KMS-11 (cell line): Measurements from ENCODE around the gene ATRIP.

ENCODE experiments used
- H2AFZ ChIP-seq: fragments of 200-600 bp; sonication (generic); 2 replicates; pipeline ENCODE4 v1.6.1; 2016; ENCODE audit warnings: antibody characterized with exemption, mixed run types, low read depth
- H3K27ac ChIP-seq: fragments of 200-600 bp; sonication (generic); 2 replicates; pipeline ENCODE4 v1.6.1; 2016; ENCODE audit warnings: mild to moderate bottlenecking, mixed run types
- H3K27me3 ChIP-seq: fragments of 200-600 bp; sonication (generic); 2 replicates; pipeline ENCODE4 v1.6.1; 2017; ENCODE audit warnings: mild to moderate bottlenecking, low read depth, mixed run types, moderate library complexity; ENCODE audit not compliant: insufficient read depth
- H3K36me3 ChIP-seq: fragments of 200-600 bp; sonication (generic); 2 replicates; pipeline ENCODE4 v1.6.1; 2017; ENCODE audit warnings: mild to moderate bottlenecking, mixed run types; ENCODE audit not compliant: insufficient read depth
- H3K4me1 ChIP-seq: fragments of 200-600 bp; sonication (generic); 2 replicates; pipeline ENCODE4 v1.6.1; 2016; ENCODE audit warnings: mild to moderate bottlenecking, low read depth, mixed run types; ENCODE audit not compliant: poor library complexity, severe bottlenecking
- H3K4me2 ChIP-seq: fragments of 200-600 bp; sonication (generic); 2 replicates; pipeline ENCODE4 v1.7.0; 2016; ENCODE audit warnings: mild to moderate bottlenecking, mixed run types
- H3K4me3 ChIP-seq: fragments of 200-600 bp; sonication (generic); IDR thresholded peaks from 2 replicates; pipeline ENCODE4 v1.6.1; 2017; ENCODE audit warnings: low read depth, low read length, mixed read lengths; ENCODE audit not compliant: insufficient read depth
- H3K79me2 ChIP-seq: fragments of 200-600 bp; sonication (generic); 2 replicates; pipeline ENCODE4 v1.6.1; 2016; ENCODE audit warnings: low read depth, mixed run types; ENCODE audit not compliant: insufficient read depth
- H3K9ac ChIP-seq: fragments of 200-600 bp; sonication (generic); 2 replicates; pipeline ENCODE4 v1.6.1; 2016; ENCODE audit warnings: mild to moderate bottlenecking, mixed run types
- H4K20me1 ChIP-seq: fragments of 200-600 bp; sonication (generic); 2 replicates; pipeline ENCODE4 v1.6.1; 2016; ENCODE audit warnings: mild to moderate bottlenecking, mixed run types; ENCODE audit not compliant: insufficient read depth
- CTCF ChIP-seq: fragments of 200-600 bp; sonication (generic); conservative IDR thresholded peaks from 2 replicates; pipeline ENCODE4 v1.6.1; 2017; ENCODE audit warnings: low read depth, mild to moderate bottlenecking, antibody characterized with exemption, low read length, moderate library complexity, mixed read lengths

Gene ATRIP

GRCh38 chr3:48422681-48423080 is 23.9 kb upstream of the ATRIP start:
- no peak for TF ChIP-seq CTCF
- no peak overlapping the region for H3K27ac ChIP-seq
- H3K4me2 ChIP-seq, result no peak overlapping the region
- no peaks in the 10 kb centered on the region for H3K4me1 ChIP-seq
- H3K27me3 ChIP-seq, result no peaks in the 10 kb centered on the region
- H3K4me3 ChIP-seq, result no peak overlapping the region
- no peaks in the 10 kb centered on the region for H3K36me3 ChIP-seq
- H4K20me1 ChIP-seq, result no peaks in the 10 kb centered on the region
- H2AFZ ChIP-seq, result no peak overlapping the region
- H3K9ac ChIP-seq, result no peak overlapping the region
- no peaks in the 10 kb centered on the region for H3K79me2 ChIP-seq

GRCh38 chr3:48423241-48423882 is 23.2 kb upstream of the ATRIP start:
- no peak for TF ChIP-seq CTCF
- H3K4me3 ChIP-seq, result no peak overlapping the region
- no peak overlapping the region for H2AFZ ChIP-seq
- H3K36me3 ChIP-seq, result no peaks in the 10 kb centered on the region
- H3K9ac ChIP-seq, result no peak overlapping the region
- no peaks in the 10 kb centered on the region for H4K20me1 ChIP-seq
- H3K27me3 ChIP-seq, result no peaks in the 10 kb centered on the region
- H3K27ac ChIP-seq, result no peak overlapping the region
- no peaks in the 10 kb centered on the region for H3K79me2 ChIP-seq
- H3K4me1 ChIP-seq, result no peaks in the 10 kb centered on the region
- H3K4me2 ChIP-seq, result no peak overlapping the region

- no peaks in the 10 kb centered on the region for H4K20me1 ChIP-seq
- no peak overlapping the region for H3K27ac ChIP-seq
- H3K27me3 ChIP-seq, result no peaks in the 10 kb centered on the region
- no peak for TF ChIP-seq CTCF
- H3K9ac ChIP-seq, result no peak overlapping the region
- no peak overlapping the region for H3K4me2 ChIP-seq
- no peaks in the 10 kb centered on the region for H3K4me1 ChIP-seq
- H2AFZ ChIP-seq, result no peak overlapping the region
- H3K36me3 ChIP-seq, result no peaks in the 10 kb centered on the region
- no peaks in the 10 kb centered on the region for H3K79me2 ChIP-seq
- H3K4me3 ChIP-seq, result no peak overlapping the region
These were observed 22.4 kb upstream of the ATRIP start for GRCh38 chr3:48423883-48424695.

- no peak for TF ChIP-seq CTCF
- no peak overlapping the region for H3K9ac ChIP-seq
- H4K20me1 ChIP-seq, result no peaks in the 10 kb centered on the region
These were observed 21.2 kb upstream of the ATRIP start for GRCh38 chr3:48425281-48425812.

More at GRCh38 chr3:48425281-48425812, 21.2 kb upstream of the ATRIP start:
- no peak overlapping the region for H3K4me3 ChIP-seq
- no peaks in the 10 kb centered on the region for H3K27me3 ChIP-seq
- H3K4me1 ChIP-seq, result peaks cover 4% of the 10 kb centered on the region
- no peaks in the 10 kb centered on the region for H3K36me3 ChIP-seq
- no peaks in the 10 kb centered on the region for H3K79me2 ChIP-seq
- H3K27ac ChIP-seq, result no peak overlapping the region
- H2AFZ ChIP-seq, result no peak overlapping the region
- H3K4me2 ChIP-seq, result no peak overlapping the region
